Gastrocnemius medialis (tissue), 4 donors: ENCODE results near the gene CDH1. TPM values are rescaled to one million over a fixed set of nuclear protein-coding genes. Genes with fewer than 3 reads are reported as not detected.

Experiments used
- ATAC-seq, 2 donors: fragments of 150-250 bp; one replicate each; pipeline ENCODE4 v1.9.1; 2016
- DNase-seq, 2 donors: peaks; one replicate each; pipeline ENCODE4 v3.0.0-alpha.2; 2019
- H3K27ac ChIP-seq, 4 donors: fragments of 200-600 bp; sonication (generic); 1 replicate in 1 of 4; 2 replicates in 3 of 4; pipeline ENCODE4 v1.5.1; 2016 to 2018; ENCODE audit warnings: mild to moderate bottlenecking in 2 of 4, moderate library complexity in 1 of 4
- H3K27me3 ChIP-seq, 3 donors: fragments of 200-600 bp; sonication (generic) in 2 of 3; 1 replicate in 1 of 3; 2 replicates in 2 of 3; pipeline versions ENCODE4 v1.5.1 to v1.6.0; 2016 to 2019; ENCODE audit warnings: mild to moderate bottlenecking in 1 of 3, moderate library complexity in 1 of 3
- H3K36me3 ChIP-seq, 2 donors: fragments of 200-600 bp; sonication (generic) in 1 of 2; one replicate each; pipeline ENCODE4 v1.5.1; 2017 to 2018
- H3K4me1 ChIP-seq, 2 donors: fragments of 200-600 bp; sonication (generic) in 1 of 2; one replicate each; pipeline ENCODE4 v1.5.1; 2016 to 2017; ENCODE audit warnings: mild to moderate bottlenecking in 2 of 2
- H3K4me3 ChIP-seq, 4 donors: fragments of 200-600 bp; sonication (generic) in 3 of 4; 1 replicate in 1 of 4; 2 replicates in 3 of 4; pipeline ENCODE4 v1.5.1; 2016 to 2019; ENCODE audit warnings: mild to moderate bottlenecking in 2 of 4
- H3K9me3 ChIP-seq, 3 donors: fragments of 200-600 bp; sonication (generic) in 2 of 3; 1 replicate in 1 of 3; 2 replicates in 2 of 3; pipeline ENCODE4 v1.5.1; 2016 to 2019
- CTCF ChIP-seq, 5 experiments: fragments of 450-650 bp in 3 of 5; fragments of 200-600 bp in 2 of 5; sonication (generic) in 2 of 5; IDR thresholded peaks in 4 of 5; conservative IDR thresholded peaks in 1 of 5; 1 replicate in 4 of 5; 2 replicates in 1 of 5; pipeline ENCODE4 v1.5.1; 2016 to 2019; ENCODE audit warnings: antibody characterized with exemption in 5 of 5, mild to moderate bottlenecking in 3 of 5, moderate library complexity in 3 of 5
- POLR2A ChIP-seq, 2 donors: fragments of 450-650 bp; IDR thresholded peaks; one replicate each; pipeline ENCODE4 v1.6.1; 2017; ENCODE audit warnings: antibody characterized with exemption in 2 of 2, mild to moderate bottlenecking in 2 of 2, moderate library complexity in 2 of 2
- in situ Hi-C, 4 donors: fragments of 200-750 bp; cut with MboI; loops; one replicate each; pipeline versions ENCODE4 v1.15.0 to v1.8.0; 2017; ENCODE audit warnings: low sequenced_read_pairs in 4 of 4
- intact Hi-C: fragments of 100-400 bp; cut with DNase I; formaldehyde crosslinking; loops from one replicate; pipeline ENCODE4 v1.15.1; 2023; ENCODE audit warnings: low total_unique reads
- total RNA-seq, 4 donors: library from RNA; depleted of rRNA; stranded (reverse); fragments of >200 nt; gene quantifications; one replicate each; pipeline versions ENCODE4 v1.1.0 to v1.2.3, GENCODE V29; 2016

Gene CDH1
- total RNA-seq, 4 donors from 2014 or later, result 0.20 to 1.3 (median 0.20) TPM; not detected in 1

- Histone ChIP-seq H3K27me3 (no peaks in the 10 kb centered on the region), H3K27ac (no peak overlapping the region), H3K9me3 (no peaks in the 10 kb centered on the region), H3K36me3 (no peaks in the 10 kb centered on the region), H3K4me1 (no peaks in the 10 kb centered on the region), H3K4me3 (no peak overlapping the region)
- TF ChIP-seq CTCF (IDR thresholded peaks at IDR 0.05 in 4 of 5, conservative IDR thresholded peaks at IDR 0.05 in 1 of 5) (no peak), POLR2A (IDR thresholded peaks at IDR 0.05) (no peak)
- ATAC-seq (no peak), DNase-seq (no peak)
- intact Hi-C loops (no loop called here), in situ Hi-C loops (no loop called here)
These were observed 41.6 kb downstream of the CDH1 start for GRCh38 chr16:68778551-68779231.

- DNase-seq (no peak), ATAC-seq (no peak)
- Histone ChIP-seq H3K27ac (no peak overlapping the region), H3K36me3 (no peaks in the 10 kb centered on the region), H3K4me1 (no peaks in the 10 kb centered on the region), H3K27me3 (no peaks in the 10 kb centered on the region), H3K9me3 (no peaks in the 10 kb centered on the region), H3K4me3 (no peak overlapping the region)
- in situ Hi-C loops (no loop called here), intact Hi-C loops (no loop called here)
- TF ChIP-seq CTCF (IDR thresholded peaks at IDR 0.05 in 4 of 5, conservative IDR thresholded peaks at IDR 0.05 in 1 of 5) (no peak), POLR2A (IDR thresholded peaks at IDR 0.05) (no peak)
These were observed 42.8 kb downstream of the CDH1 start for GRCh38 chr16:68779891-68780290.

GRCh38 chr16:68781784-68782183 lies 44.7 kb downstream of the CDH1 start:
- Histone ChIP-seq H3K36me3 (no peaks in the 10 kb centered on the region), H3K27me3 (no peaks in the 10 kb centered on the region), H3K9me3 (no peaks in the 10 kb centered on the region), H3K4me3 (no peak overlapping the region), H3K27ac (no peak overlapping the region), H3K4me1 (no peaks in the 10 kb centered on the region)
- no peak for ATAC-seq
- DNase-seq, result no peak
- intact Hi-C loops (no loop called here), in situ Hi-C loops (no loop called here)
- TF ChIP-seq CTCF (IDR thresholded peaks at IDR 0.05 in 4 of 5, conservative IDR thresholded peaks at IDR 0.05 in 1 of 5), result no peak
- TF ChIP-seq POLR2A (IDR thresholded peaks at IDR 0.05), result no peak

- H3K4me1 ChIP-seq, result no peaks in the 10 kb centered on the region
- TF ChIP-seq CTCF (IDR thresholded peaks at IDR 0.05 in 4 of 5, conservative IDR thresholded peaks at IDR 0.05 in 1 of 5), result no peak
- TF ChIP-seq POLR2A (IDR thresholded peaks at IDR 0.05), result no peak
- in situ Hi-C loops, result no loop called here
- no peak overlapping the region for H3K27ac ChIP-seq
- no peaks in the 10 kb centered on the region for H3K9me3 ChIP-seq
- no peaks in the 10 kb centered on the region for H3K36me3 ChIP-seq
- DNase-seq, result no peak
- no peaks in the 10 kb centered on the region for H3K27me3 ChIP-seq
- H3K4me3 ChIP-seq, result no peak overlapping the region
- intact Hi-C loops, result no loop called here
- ATAC-seq, result no peak
These were observed 45.4 kb downstream of the CDH1 start for GRCh38 chr16:68782198-68783174.
